ENCODE data around the gene HSPBP1. TPM values are rescaled to one million over a fixed set of nuclear protein-coding genes. Genes with fewer than 3 reads are reported as not detected.

HSPBP1 gene
- total RNA-seq, 1 experiment from 2014 or later: 122 TPM

- Histone ChIP-seq H4K20me1 (ENCODE audit: low read length) (peaks cover 30% of the 10 kb centered on the region), H3K27me3 (ENCODE audit: low read length) (no peaks in the 10 kb centered on the region), H2AFZ (ENCODE audit: low read length) (peak within 1 kb of the TSS; percentile 73), H3K36me3 (ENCODE audit: low read depth, low read length) (no peaks in the 10 kb centered on the region), H3K4me3 (ENCODE audit: low read length) (peak within 1 kb of the TSS; percentile 95), H3F3A (ENCODE audit: low read length, unreplicated experiment) (peaks cover 8% of the 10 kb centered on the region), H3K9ac (ENCODE audit: low read length) (peak within 1 kb of the TSS; percentile 97), H3K4me1 (ENCODE audit: insufficient read depth, low read length) (peaks cover 40% of the 10 kb centered on the region), H3K9me2 (replicated peaks; ENCODE audit: low read length) (no peaks in the 10 kb centered on the region), H3K9me3 (ENCODE audit: low read length) (no peaks in the 10 kb centered on the region), H3K79me2 (ENCODE audit: low read length) (peaks cover 50% of the 10 kb centered on the region), H3K4me2 (ENCODE audit: low read length) (peak within 1 kb of the TSS; percentile 92), H3K27ac (ENCODE audit: low read length) (peak within 1 kb of the TSS; percentile 95)
- intact Hi-C loops (cut with micrococcal nuclease): loop anchor here (1.0 to 5.0 kb wide), 4 partner anchors 21 to 92 kb away; partner anchors contain the start of genes DNAAF3 and HSPBP1
- ATAC-seq: peak; percentile 78
- no peak for TF ChIP-seq EZH2 (IDR thresholded peaks at IDR 0.05; ENCODE audit: low read length, unreplicated experiment)
- DNase-seq: peak; percentile 100
- CTCF ChIA-PET: interaction anchor here (0.6 kb wide), 2 partner anchors 19 to 118 kb away, joined by 3 to 9 read pairs; no protein-coding TSS in a partner anchor
- no TSS peak for BruUV-seq (replicated peaks)
- POLR2A ChIA-PET (ENCODE audit: unreplicated experiment): interaction anchor here (0.6 to 1.3 kb wide), 6 partner anchors 21 to 224 kb away, joined by 3 to 10 read pairs (median 6); partner anchors contain the start of genes HSPBP1 and KMT5C
These were observed 20.9 kb downstream of the HSPBP1 start, which contains the start of gene PPP6R1 for GRCh38 chr19:55258828-55259539. Gene PPP6R1, minus strand, starts transcription at chr19:55259017. Its CDS starts 11,914 bp downstream, at chr19:55247103.

GRCh38 chr19:55258476-55258827, 21.5 kb downstream of the HSPBP1 start:
- Histone ChIP-seq H4K20me1 (ENCODE audit: low read length) (peaks cover 36% of the 10 kb centered on the region), H3K4me1 (ENCODE audit: insufficient read depth, low read length) (peaks cover 45% of the 10 kb centered on the region), H3K27me3 (ENCODE audit: low read length) (no peaks in the 10 kb centered on the region), H3F3A (ENCODE audit: low read length, unreplicated experiment) (peaks cover 8% of the 10 kb centered on the region), H3K9me3 (ENCODE audit: low read length) (no peaks in the 10 kb centered on the region), H3K27ac (ENCODE audit: low read length) (peak overlapping the region; percentile 61), H2AFZ (ENCODE audit: low read length) (peak overlapping the region; percentile 49; the same call in 1 of the 2 replicates), H3K4me2 (ENCODE audit: low read length) (peak overlapping the region; percentile 92), H3K4me3 (ENCODE audit: low read length) (peak overlapping the region; percentile 95), H3K9me2 (replicated peaks; ENCODE audit: low read length) (no peaks in the 10 kb centered on the region), H3K36me3 (ENCODE audit: low read depth, low read length) (no peaks in the 10 kb centered on the region), H3K9ac (ENCODE audit: low read length) (peak overlapping the region; percentile 97), H3K79me2 (ENCODE audit: low read length) (peaks cover 56% of the 10 kb centered on the region)
- intact Hi-C loops (cut with micrococcal nuclease): loop anchor here (5.0 kb wide), 1 partner anchor 91 kb away; the partner anchor contains the start of gene DNAAF3
- CTCF ChIA-PET: interaction anchor here (0.6 kb wide), 1 partner anchor 117 kb away, joined by 9 read pairs; no protein-coding TSS in a partner anchor
- BruUV-seq (replicated peaks): no TSS peak
- POLR2A ChIA-PET (ENCODE audit: unreplicated experiment): interaction anchor here (0.6 to 1.3 kb wide), 4 partner anchors 22 to 145 kb away, joined by 3 to 10 read pairs (median 6); partner anchors contain the start of genes HSPBP1 and KMT5C
- no peak for TF ChIP-seq CTCF (conservative IDR thresholded peaks at IDR 0.05; ENCODE audit: low read depth, low read length)
- TF ChIP-seq EZH2phosphoT487 (IDR thresholded peaks at IDR 0.05; ENCODE audit: borderline replicate concordance, low read length): no peak
- no peak for TF ChIP-seq EZH2 (IDR thresholded peaks at IDR 0.05; ENCODE audit: low read length, unreplicated experiment)
- DNase-seq: no peak
- peak; percentile 2 for ATAC-seq

- H3K9ac ChIP-seq (ENCODE audit: low read length): peak overlapping the region; percentile 97
- ChIA-PET POLR2A (ENCODE audit: unreplicated experiment) (no interaction called here), CTCF (interaction anchor here (0.6 kb wide), 2 partner anchors 26 to 109 kb away, joined by 3 to 7 read pairs; partner anchors contain the start of gene TNNT1)
- H3K27ac ChIP-seq (ENCODE audit: low read length): peak overlapping the region; percentile 95
- no peaks in the 10 kb centered on the region for H3K9me3 ChIP-seq (ENCODE audit: low read length)
- no peaks in the 10 kb centered on the region for H3K36me3 ChIP-seq (ENCODE audit: low read depth, low read length)
- ATAC-seq: no peak
- H3K9me2 ChIP-seq (replicated peaks; ENCODE audit: low read length): no peaks in the 10 kb centered on the region
- peaks cover 63% of the 10 kb centered on the region for H3K79me2 ChIP-seq (ENCODE audit: low read length)
- TF ChIP-seq CTCF (conservative IDR thresholded peaks at IDR 0.05; ENCODE audit: low read depth, low read length): no peak
- TF ChIP-seq EZH2phosphoT487 (IDR thresholded peaks at IDR 0.05; ENCODE audit: borderline replicate concordance, low read length): no peak
- no peak for TF ChIP-seq EZH2 (IDR thresholded peaks at IDR 0.05; ENCODE audit: low read length, unreplicated experiment)
- H4K20me1 ChIP-seq (ENCODE audit: low read length): peaks cover 43% of the 10 kb centered on the region
- intact Hi-C loops (cut with micrococcal nuclease): loop anchor here (5.0 kb wide), 1 partner anchor 90 kb away; the partner anchor contains the start of gene DNAAF3
- H3K4me1 ChIP-seq (ENCODE audit: insufficient read depth, low read length): peaks cover 51% of the 10 kb centered on the region
- peak; percentile 71 for DNase-seq
- BruUV-seq (replicated peaks): no TSS peak
- peak overlapping the region; percentile 92 for H3K4me2 ChIP-seq (ENCODE audit: low read length)
- H3F3A ChIP-seq (ENCODE audit: low read length, unreplicated experiment): peaks cover 8% of the 10 kb centered on the region
- H3K27me3 ChIP-seq (ENCODE audit: low read length): no peaks in the 10 kb centered on the region
- peak overlapping the region; percentile 95 for H3K4me3 ChIP-seq (ENCODE audit: low read length)
- no peak overlapping the region for H2AFZ ChIP-seq (ENCODE audit: low read length)
These were observed 22.2 kb downstream of the HSPBP1 start for GRCh38 chr19:55257461-55258420.

All from PC-3 (cell line).